ENCODE results near the gene EBPL. TPM values are rescaled to one million over a fixed set of nuclear protein-coding genes. Genes with fewer than 3 reads are reported as not detected.

EBPL gene
- total and polyA plus RNA-seq, 9 of the 15 experiments (the other 6 are each of a cell fraction or from before 2014, with no cell fraction given) = 5.2 to 68.3 (median 43.0) TPM

- TF ChIP-seq, protein P1, sequence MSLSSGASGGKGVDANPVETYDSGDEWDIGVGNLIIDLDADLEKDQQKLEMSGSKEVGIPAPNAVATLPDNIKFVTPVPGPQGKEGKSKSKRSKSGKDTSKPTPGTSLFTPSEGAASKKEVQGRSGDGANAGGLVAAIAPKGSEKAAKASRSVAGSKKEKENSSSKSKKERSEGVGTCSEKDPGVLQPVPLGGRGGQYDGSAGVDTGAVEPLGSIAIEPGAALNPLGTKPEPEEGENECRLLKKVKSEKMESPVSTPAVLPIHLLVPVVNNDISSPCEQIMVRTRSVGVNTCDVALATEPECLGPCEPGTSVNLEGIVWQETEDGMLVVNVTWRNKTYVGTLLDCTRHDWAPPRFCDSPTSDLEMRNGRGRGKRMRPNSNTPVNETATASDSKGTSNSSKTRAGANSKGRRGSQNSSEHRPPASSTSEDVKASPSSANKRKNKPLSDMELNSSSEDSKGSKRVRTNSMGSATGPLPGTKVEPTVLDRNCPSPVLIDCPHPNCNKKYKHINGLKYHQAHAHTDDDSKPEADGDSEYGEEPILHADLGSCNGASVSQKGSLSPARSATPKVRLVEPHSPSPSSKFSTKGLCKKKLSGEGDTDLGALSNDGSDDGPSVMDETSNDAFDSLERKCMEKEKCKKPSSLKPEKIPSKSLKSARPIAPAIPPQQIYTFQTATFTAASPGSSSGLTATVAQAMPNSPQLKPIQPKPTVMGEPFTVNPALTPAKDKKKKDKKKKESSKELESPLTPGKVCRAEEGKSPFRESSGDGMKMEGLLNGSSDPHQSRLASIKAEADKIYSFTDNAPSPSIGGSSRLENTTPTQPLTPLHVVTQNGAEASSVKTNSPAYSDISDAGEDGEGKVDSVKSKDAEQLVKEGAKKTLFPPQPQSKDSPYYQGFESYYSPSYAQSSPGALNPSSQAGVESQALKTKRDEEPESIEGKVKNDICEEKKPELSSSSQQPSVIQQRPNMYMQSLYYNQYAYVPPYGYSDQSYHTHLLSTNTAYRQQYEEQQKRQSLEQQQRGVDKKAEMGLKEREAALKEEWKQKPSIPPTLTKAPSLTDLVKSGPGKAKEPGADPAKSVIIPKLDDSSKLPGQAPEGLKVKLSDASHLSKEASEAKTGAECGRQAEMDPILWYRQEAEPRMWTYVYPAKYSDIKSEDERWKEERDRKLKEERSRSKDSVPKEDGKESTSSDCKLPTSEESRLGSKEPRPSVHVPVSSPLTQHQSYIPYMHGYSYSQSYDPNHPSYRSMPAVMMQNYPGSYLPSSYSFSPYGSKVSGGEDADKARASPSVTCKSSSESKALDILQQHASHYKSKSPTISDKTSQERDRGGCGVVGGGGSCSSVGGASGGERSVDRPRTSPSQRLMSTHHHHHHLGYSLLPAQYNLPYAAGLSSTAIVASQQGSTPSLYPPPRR (CRISPR knock-in tag; IDR thresholded peaks at IDR 0.05; ENCODE audit: borderline replicate concordance) = no peak
- TF ChIP-seq ZNF507 (tag; conservative IDR thresholded peaks at IDR 0.05) = no peak
- TF ChIP-seq POLR2AphosphoS5 (IDR thresholded peaks at IDR 0.05; ENCODE audit: control insufficient read depth, insufficient read depth, low read depth, low read length) = no peak
- TF ChIP-seq HNRNPL (IDR thresholded peaks at IDR 0.05; ENCODE audit: low read depth, low read length) = no peak
- no peak for TF ChIP-seq SMAD1 (IDR thresholded peaks at IDR 0.05; ENCODE audit: low read depth, low read length, partially characterized antibody)
- TF ChIP-seq LARP7 (IDR thresholded peaks at IDR 0.05) = no peak
- 0 out of 2 replicates have a peak, but pooled peaks have one; percentile 31 for TF ChIP-seq POLR2A (conservative IDR thresholded peaks at IDR 0.05)
- no peak for TF ChIP-seq LCOR (CRISPR knock-in tag; IDR thresholded peaks at IDR 0.05)
- no peak for TF ChIP-seq PML (IDR thresholded peaks at IDR 0.05; ENCODE audit: low read length)
- TF ChIP-seq CUX1 (CRISPR knock-in tag; IDR thresholded peaks at IDR 0.05) = no peak
- TF ChIP-seq ETV6 (IDR thresholded peaks at IDR 0.05; ENCODE audit: borderline replicate concordance in 1 of 2, low read depth in 2 of 2, low read length in 1 of 2) = peak in 1 of 2 experiments; percentile 63; a peak in 1 of 4 replicates
- no peak for TF ChIP-seq ETV6 (CRISPR knock-in tag; IDR thresholded peaks at IDR 0.05; ENCODE audit: borderline replicate concordance)
- TF ChIP-seq SPI1 (IDR thresholded peaks at IDR 0.05; ENCODE audit: borderline replicate concordance, low read depth, low read length) = peak; percentile 60; the same call in 1 of the 2 replicates
- no peak for TF ChIP-seq ZNF551 (CRISPR knock-in tag; IDR thresholded peaks at IDR 0.05)
- TF ChIP-seq RBFOX2 (IDR thresholded peaks at IDR 0.05; ENCODE audit: low read depth, low read length) = peak; percentile 62
- TF ChIP-seq PRPF4 (IDR thresholded peaks at IDR 0.05; ENCODE audit: insufficient read depth, low read depth, low read length, poor library complexity, severe bottlenecking) = no peak
- TF ChIP-seq RCOR1 (IDR thresholded peaks at IDR 0.05; ENCODE audit: borderline replicate concordance in 1 of 2, low read depth in 2 of 2, low read length in 2 of 2) = no peak
- TF ChIP-seq FOXM1 (IDR thresholded peaks at IDR 0.05; ENCODE audit: low read depth) = no peak
- TF ChIP-seq FOXM1 (CRISPR knock-in tag; IDR thresholded peaks at IDR 0.05; ENCODE audit: low read depth) = no peak
Observed at GRCh38 chr13:49627831-49628652, 63.2 kb downstream of the EBPL start, which contains the start of gene ARL11 (continued).
